ENCODE measurements around the gene FBN3.

Gene FBN3

DNA sequence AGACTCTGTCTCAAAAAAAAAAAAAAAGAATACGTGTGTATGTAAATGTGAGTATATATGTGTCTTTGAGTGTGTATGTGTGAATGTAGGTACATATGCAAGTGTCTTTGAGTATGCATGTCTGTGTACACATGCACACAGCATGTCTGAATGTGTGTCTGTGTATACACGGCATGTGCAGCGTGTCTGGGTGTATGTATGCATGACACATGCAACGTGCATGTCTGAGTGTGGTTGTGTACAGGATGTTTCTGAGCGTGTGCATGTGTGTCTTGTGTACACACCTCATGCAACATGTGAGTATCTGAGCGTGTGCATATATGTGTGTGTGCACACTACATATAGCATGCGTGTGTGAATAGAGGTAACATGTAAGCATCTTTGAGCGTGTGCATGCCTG, 20.8 kb downstream of the FBN3 start:
- TF ChIP-seq, protein P1, sequence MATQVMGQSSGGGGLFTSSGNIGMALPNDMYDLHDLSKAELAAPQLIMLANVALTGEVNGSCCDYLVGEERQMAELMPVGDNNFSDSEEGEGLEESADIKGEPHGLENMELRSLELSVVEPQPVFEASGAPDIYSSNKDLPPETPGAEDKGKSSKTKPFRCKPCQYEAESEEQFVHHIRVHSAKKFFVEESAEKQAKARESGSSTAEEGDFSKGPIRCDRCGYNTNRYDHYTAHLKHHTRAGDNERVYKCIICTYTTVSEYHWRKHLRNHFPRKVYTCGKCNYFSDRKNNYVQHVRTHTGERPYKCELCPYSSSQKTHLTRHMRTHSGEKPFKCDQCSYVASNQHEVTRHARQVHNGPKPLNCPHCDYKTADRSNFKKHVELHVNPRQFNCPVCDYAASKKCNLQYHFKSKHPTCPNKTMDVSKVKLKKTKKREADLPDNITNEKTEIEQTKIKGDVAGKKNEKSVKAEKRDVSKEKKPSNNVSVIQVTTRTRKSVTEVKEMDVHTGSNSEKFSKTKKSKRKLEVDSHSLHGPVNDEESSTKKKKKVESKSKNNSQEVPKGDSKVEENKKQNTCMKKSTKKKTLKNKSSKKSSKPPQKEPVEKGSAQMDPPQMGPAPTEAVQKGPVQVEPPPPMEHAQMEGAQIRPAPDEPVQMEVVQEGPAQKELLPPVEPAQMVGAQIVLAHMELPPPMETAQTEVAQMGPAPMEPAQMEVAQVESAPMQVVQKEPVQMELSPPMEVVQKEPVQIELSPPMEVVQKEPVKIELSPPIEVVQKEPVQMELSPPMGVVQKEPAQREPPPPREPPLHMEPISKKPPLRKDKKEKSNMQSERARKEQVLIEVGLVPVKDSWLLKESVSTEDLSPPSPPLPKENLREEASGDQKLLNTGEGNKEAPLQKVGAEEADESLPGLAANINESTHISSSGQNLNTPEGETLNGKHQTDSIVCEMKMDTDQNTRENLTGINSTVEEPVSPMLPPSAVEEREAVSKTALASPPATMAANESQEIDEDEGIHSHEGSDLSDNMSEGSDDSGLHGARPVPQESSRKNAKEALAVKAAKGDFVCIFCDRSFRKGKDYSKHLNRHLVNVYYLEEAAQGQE (IDR thresholded peaks at IDR 0.05; ENCODE audit: low read depth): no peak
- TF ChIP-seq TCF12 (IDR thresholded peaks at IDR 0.05; ENCODE audit: low read depth) (no peak), EP300 (IDR thresholded peaks at IDR 0.05; ENCODE audit: borderline replicate concordance) (no peak), MAX (IDR thresholded peaks at IDR 0.05) (no peak), TAF1 (IDR thresholded peaks at IDR 0.05; ENCODE audit: low read depth) (no peak), CEBPB (IDR thresholded peaks at IDR 0.05) (no peak), YY1 (IDR thresholded peaks at IDR 0.05; ENCODE audit: low read depth) (no peak), FOXM1 (IDR thresholded peaks at IDR 0.05; ENCODE audit: borderline replicate concordance, low read depth) (no peak), ZBTB7A (IDR thresholded peaks at IDR 0.05; ENCODE audit: low read depth) (no peak), TEAD4 (IDR thresholded peaks at IDR 0.05) (no peak), EGR1 (IDR thresholded peaks at IDR 0.05) (no peak)
- TF ChIP-seq, protein P2, sequence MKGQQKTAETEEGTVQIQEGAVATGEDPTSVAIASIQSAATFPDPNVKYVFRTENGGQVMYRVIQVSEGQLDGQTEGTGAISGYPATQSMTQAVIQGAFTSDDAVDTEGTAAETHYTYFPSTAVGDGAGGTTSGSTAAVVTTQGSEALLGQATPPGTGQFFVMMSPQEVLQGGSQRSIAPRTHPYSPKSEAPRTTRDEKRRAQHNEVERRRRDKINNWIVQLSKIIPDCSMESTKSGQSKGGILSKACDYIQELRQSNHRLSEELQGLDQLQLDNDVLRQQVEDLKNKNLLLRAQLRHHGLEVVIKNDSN (IDR thresholded peaks at IDR 0.05): no peak

DNA sequence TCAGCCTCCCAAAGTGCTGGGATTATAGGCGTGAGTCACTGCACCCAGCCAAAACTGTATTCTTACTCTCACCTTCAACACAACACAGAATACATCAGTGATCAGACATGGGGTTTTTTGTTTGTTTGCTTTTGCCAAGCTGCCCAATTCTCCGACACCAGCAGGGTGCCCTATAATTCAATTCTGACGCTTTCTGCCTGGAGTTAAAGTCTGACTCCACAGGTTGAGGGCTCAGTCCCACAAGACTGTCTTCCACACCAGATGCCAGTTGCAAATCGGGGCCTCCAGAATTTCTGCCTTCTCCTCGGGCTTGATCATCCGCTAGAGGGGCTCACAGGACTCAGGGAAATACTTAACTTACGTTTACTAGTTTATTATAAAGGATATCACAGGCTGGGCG, 22.1 kb downstream of the FBN3 start:
- TF ChIP-seq TAF1 (IDR thresholded peaks at IDR 0.05; ENCODE audit: low read depth) (no peak), MAX (IDR thresholded peaks at IDR 0.05) (no peak), FOXM1 (IDR thresholded peaks at IDR 0.05; ENCODE audit: borderline replicate concordance, low read depth) (no peak), EGR1 (IDR thresholded peaks at IDR 0.05) (no peak), RAD21 (IDR thresholded peaks at IDR 0.05; ENCODE audit: low read depth) (no peak), ZBTB7A (IDR thresholded peaks at IDR 0.05; ENCODE audit: low read depth) (no peak), NFIC (IDR thresholded peaks at IDR 0.05) (no peak), TEAD4 (IDR thresholded peaks at IDR 0.05) (no peak), YY1 (IDR thresholded peaks at IDR 0.05; ENCODE audit: low read depth) (no peak), EP300 (IDR thresholded peaks at IDR 0.05; ENCODE audit: borderline replicate concordance) (no peak), TCF12 (IDR thresholded peaks at IDR 0.05; ENCODE audit: low read depth) (no peak), CREB1 (IDR thresholded peaks at IDR 0.05; ENCODE audit: low read depth) (no peak), CEBPB (IDR thresholded peaks at IDR 0.05) (no peak)
- TF ChIP-seq, protein P1 (IDR thresholded peaks at IDR 0.05; ENCODE audit: low read depth): no peak
- TF ChIP-seq, protein P2 (IDR thresholded peaks at IDR 0.05): no peak

GRCh38 chr19:8126511-8126910, 22.9 kb downstream of the FBN3 start:
- TF ChIP-seq RAD21 (IDR thresholded peaks at IDR 0.05; ENCODE audit: low read depth) (no peak), NFIC (IDR thresholded peaks at IDR 0.05) (no peak), MAX (IDR thresholded peaks at IDR 0.05) (no peak), CREB1 (IDR thresholded peaks at IDR 0.05; ENCODE audit: low read depth) (no peak), ZBTB7A (IDR thresholded peaks at IDR 0.05; ENCODE audit: low read depth) (no peak), TCF12 (IDR thresholded peaks at IDR 0.05; ENCODE audit: low read depth) (no peak), TEAD4 (IDR thresholded peaks at IDR 0.05) (no peak), CEBPB (IDR thresholded peaks at IDR 0.05) (no peak), FOXM1 (IDR thresholded peaks at IDR 0.05; ENCODE audit: borderline replicate concordance, low read depth) (no peak), YY1 (IDR thresholded peaks at IDR 0.05; ENCODE audit: low read depth) (no peak), TAF1 (IDR thresholded peaks at IDR 0.05; ENCODE audit: low read depth) (no peak), EGR1 (IDR thresholded peaks at IDR 0.05) (no peak), EP300 (IDR thresholded peaks at IDR 0.05; ENCODE audit: borderline replicate concordance) (no peak)
- TF ChIP-seq, protein P1 (IDR thresholded peaks at IDR 0.05; ENCODE audit: low read depth): no peak
- TF ChIP-seq, protein P2 (IDR thresholded peaks at IDR 0.05): no peak

GRCh38 chr19:8126008-8126407, 23.4 kb downstream of the FBN3 start:
- TF ChIP-seq TCF12 (IDR thresholded peaks at IDR 0.05; ENCODE audit: low read depth) (no peak), YY1 (IDR thresholded peaks at IDR 0.05; ENCODE audit: low read depth) (no peak), RAD21 (IDR thresholded peaks at IDR 0.05; ENCODE audit: low read depth) (no peak), NFIC (IDR thresholded peaks at IDR 0.05) (no peak), EP300 (IDR thresholded peaks at IDR 0.05; ENCODE audit: borderline replicate concordance) (no peak)
